H1 (cell line): ENCODE measurements around the gene ASB13. TPM values are rescaled to one million over a fixed set of nuclear protein-coding genes. Genes with fewer than 3 reads are reported as not detected.

Experiments
- CTCF ChIA-PET: fragments of 300-600 bp; sonication (Branson Sonifier 250); formaldehyde crosslinking; loops from one replicate; lab custom pipeline; 2021; ENCODE audit not compliant: partially characterized antibody; lab: Charles Lee
- POLR2A ChIA-PET: fragments of 300-600 bp; sonication (Branson Sonifier 250); formaldehyde crosslinking; loops from one replicate; lab custom pipeline; 2021; ENCODE audit warnings: inconsistent platforms; ENCODE audit not compliant: partially characterized antibody; lab: Charles Lee
- DNase-seq, 2 experiments: peaks; one replicate each; pipeline versions ENCODE4 v3.0.0 to v3.0.0-alpha.2; 2010 to 2022; ENCODE audit warnings: low spot score in 2 of 2, low read depth in 1 of 2, mixed read lengths in 1 of 2
- FAIRE-seq: peaks from 2 replicates; lab custom pipeline; 2011; peaks lifted over from hg19 to GRCh38; lab: Jason Lieb, UNC
- H2AFZ ChIP-seq: 2 replicates; pipeline ENCODE4 v1.8.1; 2012; ENCODE audit warnings: low read length, inconsistent platforms
- H2AK5ac ChIP-seq: 2 replicates; pipeline ENCODE4 v1.6.1; 2013; ENCODE audit warnings: low read depth, low read length
- H2BK120ac ChIP-seq: replicated peaks from 2 replicates; pipeline ENCODE3; 2013; ENCODE audit warnings: low read depth, low read length, inconsistent platforms
- H2BK12ac ChIP-seq: 2 replicates; pipeline ENCODE4 v1.6.1; 2013; ENCODE audit warnings: low read depth, low read length
- H2BK15ac ChIP-seq: 2 replicates; pipeline ENCODE4 v1.6.1; 2013; ENCODE audit warnings: low read length
- H2BK20ac ChIP-seq: 2 replicates; pipeline ENCODE4 v1.6.1; 2013; ENCODE audit warnings: low read length
- H2BK5ac ChIP-seq: 2 replicates; pipeline ENCODE4 v1.6.1; 2013; ENCODE audit warnings: low read depth, low read length
- H3K14ac ChIP-seq: 2 replicates; pipeline ENCODE4 v1.6.1; 2013; ENCODE audit warnings: inconsistent platforms; ENCODE audit not compliant: insufficient read length
- H3K18ac ChIP-seq: 2 replicates; pipeline ENCODE4 v1.6.1; 2013; ENCODE audit warnings: low read length; ENCODE audit errors: extremely low read depth
- H3K23ac ChIP-seq: 2 replicates; pipeline ENCODE4 v1.6.1; 2013; ENCODE audit warnings: inconsistent platforms; ENCODE audit not compliant: insufficient read length
- H3K23me2 ChIP-seq: 2 replicates; pipeline ENCODE4 v1.6.1; 2013; ENCODE audit warnings: low read depth, low read length
- H3K27ac ChIP-seq: 2 replicates; pipeline ENCODE4 v1.6.1; 2011; ENCODE audit warnings: low read depth, low read length, inconsistent platforms
- H3K27me3 ChIP-seq, 4 experiments: replicated peaks in 1 of 4; 1 replicate in 1 of 4; 2 replicates in 3 of 4; pipeline versions ENCODE4 v1.6.1 to v1.8.1; 2011 to 2013; ENCODE audit warnings: low read length in 3 of 4, mild to moderate bottlenecking in 3 of 4, inconsistent platforms in 2 of 4, mixed read lengths in 2 of 4, moderate library complexity in 1 of 4; ENCODE audit not compliant: control insufficient read depth in 3 of 4, insufficient read depth in 3 of 4; ENCODE audit errors: extremely low read depth in 1 of 4
- H3K36me3 ChIP-seq, 4 experiments: 2 replicates each; pipeline versions ENCODE4 v1.6.1 to v1.8.1; 2011 to 2013; ENCODE audit warnings: mild to moderate bottlenecking in 4 of 4, low read length in 3 of 4, moderate library complexity in 2 of 4, control low read depth in 1 of 4, inconsistent platforms in 1 of 4; ENCODE audit not compliant: insufficient read depth in 4 of 4, control insufficient read depth in 2 of 4
- H3K4ac ChIP-seq: replicated peaks from 2 replicates; pipeline ENCODE3; 2013; ENCODE audit warnings: low read length, low read depth, mixed read lengths, inconsistent platforms; ENCODE audit not compliant: insufficient read length
- H3K4me1 ChIP-seq, 4 experiments: replicated peaks in 1 of 4; 1 replicate in 1 of 4; 2 replicates in 3 of 4; pipeline versions ENCODE4 v1.6.1 to v1.8.1; 2011 to 2013; ENCODE audit warnings: low read length in 3 of 4, inconsistent platforms in 2 of 4, mixed read lengths in 1 of 4; ENCODE audit not compliant: insufficient read depth in 4 of 4, control insufficient read depth in 3 of 4
- H3K4me2 ChIP-seq, 2 experiments: 2 replicates each; pipeline versions ENCODE4 v1.6.1 to v1.8.1; 2011 to 2013; ENCODE audit warnings: low read depth in 2 of 2, low read length in 2 of 2, control low read depth in 1 of 2, inconsistent platforms in 1 of 2, mild to moderate bottlenecking in 1 of 2; ENCODE audit not compliant: insufficient read depth in 1 of 2
- H3K4me3 ChIP-seq, 4 experiments: fragments of 200-600, 300-600 bp in 1 of 4; sonication (generic), shearing (Covaris generic), sonication (Bioruptor Twin) in 1 of 4; 2 replicates each; pipeline versions ENCODE4 v1.5.1 to v1.8.1; 2011 to 2016; ENCODE audit warnings: low read length in 4 of 4, low read depth in 3 of 4, control low read depth in 2 of 4, inconsistent platforms in 2 of 4, mild to moderate bottlenecking in 2 of 4, mixed read lengths in 1 of 4, moderate library complexity in 1 of 4; ENCODE audit not compliant: insufficient read depth in 2 of 4; ENCODE audit errors: extremely low read depth in 1 of 4
- H3K56ac ChIP-seq: replicated peaks from 2 replicates; pipeline ENCODE3; 2013; ENCODE audit warnings: low read depth, mild to moderate bottlenecking, mixed read lengths, low read length, inconsistent platforms; ENCODE audit not compliant: insufficient read length
- H3K79me1 ChIP-seq: 2 replicates; pipeline ENCODE4 v1.6.1; 2013; ENCODE audit warnings: low read depth, low read length, control low read depth
- H3K79me2 ChIP-seq, 2 experiments: 2 replicates each; pipeline versions ENCODE4 v1.6.1 to v1.8.1; 2012 to 2013; ENCODE audit warnings: low read length in 2 of 2, mild to moderate bottlenecking in 2 of 2, inconsistent platforms in 1 of 2; ENCODE audit not compliant: insufficient read depth in 2 of 2, control insufficient read depth in 1 of 2
- H3K9ac ChIP-seq, 4 experiments: replicated peaks in 1 of 4; 1 replicate in 1 of 4; 2 replicates in 3 of 4; pipeline versions ENCODE4 v1.6.1 to v1.8.1; 2011 to 2013; ENCODE audit warnings: low read depth in 3 of 4, low read length in 3 of 4, control low read depth in 2 of 4, mild to moderate bottlenecking in 2 of 4, moderate library complexity in 2 of 4, inconsistent platforms in 1 of 4; ENCODE audit errors: extremely low read depth in 1 of 4
- H3K9me3 ChIP-seq, 2 experiments: 2 replicates each; pipeline versions ENCODE4 v1.6.1 to v1.8.1; 2012 to 2013; ENCODE audit warnings: mild to moderate bottlenecking in 2 of 2, moderate library complexity in 2 of 2, control low read depth in 1 of 2, inconsistent platforms in 1 of 2, low read depth in 1 of 2, low read length in 1 of 2, mixed read lengths in 1 of 2; ENCODE audit not compliant: insufficient read depth in 2 of 2
- H4K20me1 ChIP-seq, 2 experiments: replicated peaks in 1 of 2; 2 replicates each; pipeline versions ENCODE3 to v1.8.1; 2011 to 2013; ENCODE audit warnings: inconsistent platforms in 2 of 2, low read length in 2 of 2, mild to moderate bottlenecking in 1 of 2; ENCODE audit not compliant: insufficient read depth in 2 of 2, control insufficient read depth in 1 of 2
- H4K5ac ChIP-seq: 2 replicates; pipeline ENCODE4 v1.6.1; 2013; ENCODE audit warnings: low read length, low read depth, mixed read lengths, inconsistent platforms; ENCODE audit not compliant: insufficient read length
- H4K8ac ChIP-seq: 2 replicates; pipeline ENCODE4 v1.8.0; 2013; ENCODE audit warnings: mild to moderate bottlenecking, moderate library complexity, low read length, inconsistent platforms; ENCODE audit not compliant: insufficient read depth; ENCODE audit errors: extremely low read depth
- H4K91ac ChIP-seq: replicated peaks from 2 replicates; pipeline ENCODE3; 2013; ENCODE audit warnings: low read length, mixed read lengths, inconsistent platforms; ENCODE audit not compliant: insufficient read length
- ASH2L ChIP-seq: fragments of 200-600, 300-600 bp; sonication (generic); IDR thresholded peaks from one replicate; pipeline ENCODE4 v1.7.1; 2017; ENCODE audit warnings: low read length
- CHD1 ChIP-seq: IDR thresholded peaks from 2 replicates; pipeline ENCODE4 v1.6.1; 2012; ENCODE audit warnings: low read depth, low read length, improper control_type of control experiment
- EGR1 ChIP-seq: IDR thresholded peaks from 2 replicates; pipeline ENCODE4 v1.6.1; 2011; ENCODE audit warnings: low read depth, low read length, borderline replicate concordance
- GTF2F1 ChIP-seq: IDR thresholded peaks from 2 replicates; pipeline ENCODE4 v1.6.1; 2012; ENCODE audit warnings: low read depth, low read length, improper control_type of control experiment, borderline replicate concordance
- PHF8 ChIP-seq: fragments of 200-600 bp; sonication (generic); conservative IDR thresholded peaks from 2 replicates; pipeline ENCODE4 v1.7.1; 2012; ENCODE audit warnings: low read depth, mild to moderate bottlenecking, inconsistent platforms, low read length, moderate library complexity
- POU5F1 ChIP-seq: IDR thresholded peaks from 2 replicates; pipeline ENCODE4 v1.6.1; 2011; ENCODE audit warnings: low read depth, mild to moderate bottlenecking, low read length, moderate library complexity
- YY1 ChIP-seq: IDR thresholded peaks from 2 replicates; pipeline ENCODE4 v1.6.1; 2011; ENCODE audit warnings: low read depth, mild to moderate bottlenecking, low read length
- WGBS, 2 experiments: shearing (Covaris generic) in 1 of 2; methylation state at CpG; one replicate each; pipeline versions ENCODE4 v1.1.6 to v1.1.7; 2013 to 2015; ENCODE audit warnings: low lambda C conversion rate in 2 of 2, mixed read lengths in 2 of 2, inconsistent platforms in 1 of 2, low coverage in 1 of 2, missing lambda C conversion rate in 1 of 2; ENCODE audit not compliant: insufficient replicate concordance in 2 of 2, insufficient coverage in 1 of 2, insufficient read length in 1 of 2; ENCODE audit errors: extremely low coverage in 1 of 2, missing lambda C conversion rate in 1 of 2; 5-methylcytosine and 5-hydroxymethylcytosine counted together
- polyA plus RNA-seq, 7 experiments: library from polyadenylated mRNA; depleted of rRNA in 3 of 7; stranded (reverse) in 5 of 7; unstranded in 2 of 7; fragments of >200 nt in 5 of 7; fragments of 200-250 nt in 2 of 7; gene quantifications; 1 replicate in 5 of 7; 2 replicates in 1 of 7; 4 replicates in 1 of 7; pipeline versions ENCODE4 v1.2.1 to v1.2.3, GENCODE V29; 2011 to 2013; ENCODE audit warnings: missing spikeins in 2 of 7, mixed read lengths in 2 of 7
- total RNA-seq: library from RNA; stranded (reverse); fragmentation: NEBNext Ultra II Directional; extraction: Animal tissue kit (Norgen Biotek cat#: 25700); gene quantifications from 2 replicates; pipeline ENCODE4 v1.2.1, GENCODE V29; 2021
- TF ChIP-seq, protein P1 (sequence below): IDR thresholded peaks from 2 replicates; pipeline ENCODE4 v1.6.1; 2012; ENCODE audit warnings: low read length, inconsistent platforms
- TF ChIP-seq, protein P2 (sequence below): IDR thresholded peaks from 2 replicates; pipeline ENCODE4 v1.6.1; 2011; ENCODE audit warnings: low read length, improper control_type of control experiment
- TF ChIP-seq, protein P3 (sequence below): IDR thresholded peaks from 2 replicates; pipeline ENCODE4 v1.6.1; 2011; ENCODE audit warnings: low read depth, mild to moderate bottlenecking, low read length; ENCODE audit not compliant: insufficient read depth

ASB13 gene
- total and polyA plus RNA-seq, 2 of the 8 experiments (the other 6 are each of a cell fraction or from before 2014, with no cell fraction given) = 12.3 to 20.2 TPM

DNA sequence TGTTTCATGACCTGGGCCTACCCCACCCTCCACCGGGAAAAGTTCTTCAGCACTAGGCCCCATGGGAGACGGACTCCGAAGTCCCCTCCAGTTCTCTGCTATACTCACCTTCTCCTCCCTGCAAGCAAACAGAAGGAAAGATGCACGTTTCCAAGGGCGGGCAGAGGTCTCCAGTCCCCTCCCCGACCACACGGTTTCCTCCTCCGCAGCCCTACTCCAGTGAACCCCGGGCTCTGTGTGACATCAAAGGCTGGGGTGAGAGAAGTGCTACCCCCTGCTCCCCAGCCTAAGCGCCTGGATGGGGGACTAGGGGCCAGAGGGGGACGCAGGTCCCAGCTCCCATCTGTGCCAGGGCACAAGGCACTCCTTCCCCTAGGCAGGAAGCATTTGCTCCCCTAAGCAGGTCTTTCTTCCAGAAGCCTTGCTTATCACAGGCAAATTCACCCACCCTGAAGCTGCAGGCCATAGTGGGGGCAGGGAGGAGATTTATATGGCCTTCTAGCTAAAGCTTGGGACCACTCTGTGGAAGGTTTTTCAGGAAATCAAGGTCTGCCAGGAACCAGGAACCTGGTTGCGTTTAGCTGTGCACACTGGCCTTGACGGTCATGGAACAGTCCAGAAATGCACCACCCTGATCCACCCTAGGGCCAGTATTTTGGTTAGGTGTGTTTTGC lies 52.8 kb downstream of the ASB13 start:
- no peaks in the 10 kb centered on the region for H3K79me1 ChIP-seq
- ChIA-PET POLR2A (interaction anchor here (0.8 kb wide), 1 partner anchor 154 kb away, joined by 3 read pairs; no protein-coding TSS in a partner anchor), CTCF (interaction anchor here (1.1 to 3.3 kb wide), 3 partner anchors 9 to 173 kb away, joined by 3 to 17 read pairs (median 5); no protein-coding TSS in a partner anchor)
- no peaks in the 10 kb centered on the region for H3K36me3 ChIP-seq
- H3K23ac ChIP-seq = no peak overlapping the region
- no peak overlapping the region for H2AK5ac ChIP-seq
- H3K27me3 ChIP-seq = no peaks in the 10 kb centered on the region
- no peak overlapping the region for H4K8ac ChIP-seq
- H3K4ac ChIP-seq = no peak overlapping the region
- H3K27ac ChIP-seq = no peak overlapping the region
- no peak overlapping the region for H2BK12ac ChIP-seq
- H3K9me3 ChIP-seq = no peaks in the 10 kb centered on the region
- H2BK20ac ChIP-seq = no peak overlapping the region
- no peaks in the 10 kb centered on the region for H4K20me1 ChIP-seq
- no peaks in the 10 kb centered on the region for H3K4me1 ChIP-seq
- no peak overlapping the region for H3K9ac ChIP-seq
- H3K4me3 ChIP-seq = no peak overlapping the region
- H2AFZ ChIP-seq = no peak overlapping the region
- 93% methylated on average over 13 of the region's 13 CpGs; no CpG with 5 or more reads in 1 of the 2 experiments for WGBS, 2 experiments
- no peak overlapping the region for H3K18ac ChIP-seq
- H4K5ac ChIP-seq = no peak overlapping the region
- H3K14ac ChIP-seq = no peak overlapping the region
- H3K56ac ChIP-seq = no peak overlapping the region
- no peaks in the 10 kb centered on the region for H3K79me2 ChIP-seq
- H2BK15ac ChIP-seq = peak overlapping the region; percentile 61; the same call in 1 of the 2 replicates
- no peak overlapping the region for H4K91ac ChIP-seq
- no peak overlapping the region for H2BK120ac ChIP-seq
- DNase-seq (no peak), FAIRE-seq (no peak)
- no peaks in the 10 kb centered on the region for H3K23me2 ChIP-seq
- H2BK5ac ChIP-seq = no peak overlapping the region
- no peak overlapping the region for H3K4me2 ChIP-seq
- TF ChIP-seq, protein P1, sequence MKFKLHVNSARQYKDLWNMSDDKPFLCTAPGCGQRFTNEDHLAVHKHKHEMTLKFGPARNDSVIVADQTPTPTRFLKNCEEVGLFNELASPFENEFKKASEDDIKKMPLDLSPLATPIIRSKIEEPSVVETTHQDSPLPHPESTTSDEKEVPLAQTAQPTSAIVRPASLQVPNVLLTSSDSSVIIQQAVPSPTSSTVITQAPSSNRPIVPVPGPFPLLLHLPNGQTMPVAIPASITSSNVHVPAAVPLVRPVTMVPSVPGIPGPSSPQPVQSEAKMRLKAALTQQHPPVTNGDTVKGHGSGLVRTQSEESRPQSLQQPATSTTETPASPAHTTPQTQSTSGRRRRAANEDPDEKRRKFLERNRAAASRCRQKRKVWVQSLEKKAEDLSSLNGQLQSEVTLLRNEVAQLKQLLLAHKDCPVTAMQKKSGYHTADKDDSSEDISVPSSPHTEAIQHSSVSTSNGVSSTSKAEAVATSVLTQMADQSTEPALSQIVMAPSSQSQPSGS = no peak
- TF ChIP-seq EGR1 = no peak
- no peak for TF ChIP-seq PHF8
- TF ChIP-seq ASH2L = no peak
- TF ChIP-seq GTF2F1 = no peak
- TF ChIP-seq, protein P2, sequence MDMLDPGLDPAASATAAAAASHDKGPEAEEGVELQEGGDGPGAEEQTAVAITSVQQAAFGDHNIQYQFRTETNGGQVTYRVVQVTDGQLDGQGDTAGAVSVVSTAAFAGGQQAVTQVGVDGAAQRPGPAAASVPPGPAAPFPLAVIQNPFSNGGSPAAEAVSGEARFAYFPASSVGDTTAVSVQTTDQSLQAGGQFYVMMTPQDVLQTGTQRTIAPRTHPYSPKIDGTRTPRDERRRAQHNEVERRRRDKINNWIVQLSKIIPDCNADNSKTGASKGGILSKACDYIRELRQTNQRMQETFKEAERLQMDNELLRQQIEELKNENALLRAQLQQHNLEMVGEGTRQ = no peak
- no peak for TF ChIP-seq POU5F1
- TF ChIP-seq CHD1 = no peak
- TF ChIP-seq, protein P3, sequence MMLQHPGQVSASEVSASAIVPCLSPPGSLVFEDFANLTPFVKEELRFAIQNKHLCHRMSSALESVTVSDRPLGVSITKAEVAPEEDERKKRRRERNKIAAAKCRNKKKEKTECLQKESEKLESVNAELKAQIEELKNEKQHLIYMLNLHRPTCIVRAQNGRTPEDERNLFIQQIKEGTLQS = no peak
- TF ChIP-seq YY1 = no peak
